ENCODE measurements around the gene DDX6. TPM values are rescaled to one million over a fixed set of nuclear protein-coding genes. Genes with fewer than 3 reads are reported as not detected.

DDX6 gene
- total RNA-seq, 1 experiment from 2014 or later: 111 TPM

- BruUV-seq (replicated peaks): no TSS peak
- TF ChIP-seq CTCF (IDR thresholded peaks at IDR 0.05; ENCODE audit: unreplicated experiment): no peak
- POLR2A ChIA-PET: interaction anchor here (1.2 to 2.9 kb wide), 6 partner anchors 9 to 28 kb away, joined by 3 to 34 read pairs (median 4); partner anchors contain the start of gene DDX6
- H3K9me3 Mint-ChIP-seq (ENCODE audit: unreplicated experiment): no peaks in the 10 kb centered on the region
- H3K4me3 Mint-ChIP-seq (ENCODE audit: unreplicated experiment): no peak overlapping the region
- H3K27ac Mint-ChIP-seq (ENCODE audit: low read depth, unreplicated experiment): no peak overlapping the region
- no peaks in the 10 kb centered on the region for H3K36me3 Mint-ChIP-seq (ENCODE audit: insufficient read depth, unreplicated experiment)
- H3K27me3 Mint-ChIP-seq (ENCODE audit: insufficient read depth, unreplicated experiment): no peaks in the 10 kb centered on the region
- intact Hi-C loops (cut with micrococcal nuclease): no loop called here
- CTCF ChIA-PET: interaction anchor here (0.6 to 1.6 kb wide), 4 partner anchors 17 to 130 kb away, joined by 3 to 4 read pairs (median 3); no protein-coding TSS in a partner anchor
- peaks cover 13% of the 10 kb centered on the region for H3K4me1 Mint-ChIP-seq (ENCODE audit: insufficient read depth, unreplicated experiment)
- DNase-seq (ENCODE audit: unreplicated experiment): no peak
Measured at GRCh38 chr11:118819334-118820024, 28.5 kb upstream of the DDX6 start.

DNA sequence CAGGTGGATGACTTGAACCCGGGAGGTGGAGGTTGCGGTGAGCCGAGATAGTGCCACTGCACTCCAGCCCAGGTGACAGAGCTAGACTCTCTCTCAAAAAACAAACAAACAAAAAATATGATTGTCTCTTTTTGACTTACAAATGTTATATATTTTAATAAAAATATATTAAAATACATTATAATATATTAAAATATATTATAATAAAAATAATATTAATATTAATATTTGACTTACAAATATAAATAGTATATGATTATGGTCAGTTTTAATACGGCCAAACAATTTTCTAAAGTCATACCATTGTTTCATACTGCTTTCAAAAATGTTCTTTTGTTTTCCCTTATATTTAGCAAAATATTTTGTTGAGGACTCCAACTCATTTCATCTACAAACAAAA, 27.2 kb upstream of the DDX6 start:
- intact Hi-C loops (cut with micrococcal nuclease): no loop called here
- no TSS peak for BruUV-seq (replicated peaks)
- no peak overlapping the region for H3K27ac Mint-ChIP-seq (ENCODE audit: low read depth, unreplicated experiment)
- H3K4me1 Mint-ChIP-seq (ENCODE audit: insufficient read depth, unreplicated experiment): peaks cover 13% of the 10 kb centered on the region
- no peaks in the 10 kb centered on the region for H3K9me3 Mint-ChIP-seq (ENCODE audit: unreplicated experiment)
- no peak for DNase-seq (ENCODE audit: unreplicated experiment)
- POLR2A ChIA-PET: interaction anchor here (0.8 kb wide), 1 partner anchor 9 kb away, joined by 3 read pairs; no protein-coding TSS in a partner anchor
- no peaks in the 10 kb centered on the region for H3K27me3 Mint-ChIP-seq (ENCODE audit: insufficient read depth, unreplicated experiment)
- CTCF ChIA-PET: interaction anchor here (1.6 kb wide), 1 partner anchor 128 kb away, joined by 4 read pairs; no protein-coding TSS in a partner anchor
- no peak for TF ChIP-seq CTCF (IDR thresholded peaks at IDR 0.05; ENCODE audit: unreplicated experiment)
- H3K36me3 Mint-ChIP-seq (ENCODE audit: insufficient read depth, unreplicated experiment): no peaks in the 10 kb centered on the region
- no peak overlapping the region for H3K4me3 Mint-ChIP-seq (ENCODE audit: unreplicated experiment)

DNA sequence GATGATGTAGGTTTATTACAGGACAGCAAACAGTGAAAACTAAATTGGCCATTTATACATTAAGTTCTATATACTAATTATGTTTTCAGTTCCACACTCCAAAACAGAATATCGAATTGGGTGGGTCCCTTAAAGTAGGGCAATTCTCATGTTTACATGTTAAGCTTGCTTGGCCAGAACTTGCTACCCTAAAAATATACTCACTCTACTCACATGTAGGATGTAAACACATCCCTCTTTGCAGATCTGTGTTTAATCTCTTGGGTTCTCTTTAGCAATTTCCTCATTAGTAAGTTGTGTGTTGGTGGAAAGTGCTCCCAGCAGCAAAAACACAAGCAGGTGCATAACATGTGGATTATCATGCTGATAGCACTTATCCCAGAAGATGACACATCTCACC, 22.6 kb upstream of the DDX6 start:
- no TSS peak for BruUV-seq (replicated peaks)
- no peak for TF ChIP-seq CTCF (IDR thresholded peaks at IDR 0.05; ENCODE audit: unreplicated experiment)
- no peaks in the 10 kb centered on the region for H3K9me3 Mint-ChIP-seq (ENCODE audit: unreplicated experiment)
- CTCF ChIA-PET: no interaction called here
- POLR2A ChIA-PET: interaction anchor here (0.6 to 1.5 kb wide), 3 partner anchors 12 to 22 kb away, joined by 3 to 5 read pairs (median 4); partner anchors contain the start of gene DDX6
- DNase-seq (ENCODE audit: unreplicated experiment): no peak
- no peak overlapping the region for H3K4me3 Mint-ChIP-seq (ENCODE audit: unreplicated experiment)
- H3K36me3 Mint-ChIP-seq (ENCODE audit: insufficient read depth, unreplicated experiment): no peaks in the 10 kb centered on the region
- no peaks in the 10 kb centered on the region for H3K27me3 Mint-ChIP-seq (ENCODE audit: insufficient read depth, unreplicated experiment)
- no peaks in the 10 kb centered on the region for H3K4me1 Mint-ChIP-seq (ENCODE audit: insufficient read depth, unreplicated experiment)
- intact Hi-C loops (cut with micrococcal nuclease): no loop called here
- H3K27ac Mint-ChIP-seq (ENCODE audit: low read depth, unreplicated experiment): no peak overlapping the region

GRCh38 chr11:118812485-118812884, 21.5 kb upstream of the DDX6 start:
- Mint-ChIP-seq H3K9me3 (ENCODE audit: unreplicated experiment) (no peaks in the 10 kb centered on the region), H3K4me3 (ENCODE audit: unreplicated experiment) (no peak overlapping the region), H3K36me3 (ENCODE audit: insufficient read depth, unreplicated experiment) (no peaks in the 10 kb centered on the region), H3K27ac (ENCODE audit: low read depth, unreplicated experiment) (no peak overlapping the region), H3K27me3 (ENCODE audit: insufficient read depth, unreplicated experiment) (no peaks in the 10 kb centered on the region), H3K4me1 (ENCODE audit: insufficient read depth, unreplicated experiment) (no peaks in the 10 kb centered on the region)
- CTCF ChIA-PET: interaction anchor here (0.6 kb wide), 1 partner anchor 123 kb away, joined by 3 read pairs; no protein-coding TSS in a partner anchor
- intact Hi-C loops (cut with micrococcal nuclease): no loop called here
- no peak for DNase-seq (ENCODE audit: unreplicated experiment)
- no peak for TF ChIP-seq CTCF (IDR thresholded peaks at IDR 0.05; ENCODE audit: unreplicated experiment)
- no TSS peak for BruUV-seq (replicated peaks)
- POLR2A ChIA-PET: interaction anchor here (1.1 to 1.5 kb wide), 2 partner anchors 13 to 66 kb away, joined by 3 to 4 read pairs; no protein-coding TSS in a partner anchor
